Endothelial cell of umbilical vein (primary cell): ENCODE measurements around the gene PKD1. TPM values are rescaled to one million over a fixed set of nuclear protein-coding genes. Genes with fewer than 3 reads are reported as not detected.

Source experiments
- BruUV-seq: library from RNA; stranded (reverse); fragments of 400-500 nt; replicated peaks from 2 replicates; lab custom pipeline; 2021; lab: Mats Ljungman, UMichigan
- CTCF ChIA-PET: fragments of 300-600, 350-600 bp; sonication (Branson Sonifier 250); formaldehyde crosslinking; loops from one replicate; lab custom pipeline; 2021; ENCODE audit warnings: antibody characterized with exemption, inconsistent platforms; lab: Charles Lee
- POLR2A ChIA-PET: fragments of 300-600, 350-600 bp; sonication (Branson Sonifier 250); formaldehyde crosslinking; loops from one replicate; lab custom pipeline; 2021; ENCODE audit warnings: antibody characterized with exemption, inconsistent platforms; lab: Charles Lee
- DNase-seq: peaks from one replicate; pipeline ENCODE4 v3.0.0-alpha.2; 2011; ENCODE audit warnings: low read depth, low spot score
- FAIRE-seq: peaks from 2 replicates; lab custom pipeline; 2011; peaks lifted over from hg19 to GRCh38; lab: Jason Lieb, UNC
- H2AFZ ChIP-seq: 2 replicates; pipeline ENCODE4 v1.6.0; 2012; ENCODE audit warnings: low read depth, low read length, control low read depth, inconsistent platforms
- H3K27ac ChIP-seq: 2 replicates; pipeline ENCODE4 v1.5.1; 2011; ENCODE audit warnings: low read depth, mild to moderate bottlenecking, control low read depth, low read length, moderate library complexity; ENCODE audit not compliant: insufficient read depth
- H3K27me3 ChIP-seq, 2 experiments: 2 replicates each; pipeline versions ENCODE4 v1.6.0 to v1.6.1; 2011; ENCODE audit warnings: low read length in 2 of 2, mixed read lengths in 1 of 2; ENCODE audit not compliant: control insufficient read depth in 2 of 2, insufficient read depth in 2 of 2
- H3K36me3 ChIP-seq, 2 experiments: 2 replicates in 1 of 2; 3 replicates in 1 of 2; pipeline ENCODE4 v1.5.1; 2011; ENCODE audit warnings: low read length in 2 of 2, mild to moderate bottlenecking in 1 of 2, moderate library complexity in 1 of 2; ENCODE audit not compliant: control insufficient read depth in 2 of 2, insufficient read depth in 2 of 2; ENCODE audit errors: extremely low read depth in 1 of 2
- H3K4me1 ChIP-seq: 3 replicates; pipeline ENCODE4 v1.5.1; 2011; ENCODE audit warnings: mild to moderate bottlenecking, low read length; ENCODE audit not compliant: control insufficient read depth, insufficient read depth; ENCODE audit errors: extremely low read depth
- H3K4me2 ChIP-seq: 2 replicates; pipeline ENCODE4 v1.6.1; 2011; ENCODE audit warnings: low read length, control low read depth, mixed read lengths; ENCODE audit not compliant: insufficient read depth
- H3K4me3 ChIP-seq, 3 experiments: fragments of 200-600 bp in 1 of 3; sonication (generic), shearing (Covaris generic) in 1 of 3; replicated peaks in 1 of 3; 2 replicates each; pipeline ENCODE4 v1.5.1; 2011 to 2016; ENCODE audit warnings: control low read depth in 3 of 3, low read length in 3 of 3, mild to moderate bottlenecking in 2 of 3, inconsistent platforms in 1 of 3, low read depth in 1 of 3, moderate library complexity in 1 of 3; ENCODE audit not compliant: insufficient read depth in 1 of 3
- H3K79me2 ChIP-seq: 2 replicates; pipeline ENCODE4 v1.6.0; 2012; ENCODE audit warnings: low read length, inconsistent platforms; ENCODE audit not compliant: control insufficient read depth, insufficient read depth
- H3K9ac ChIP-seq: replicated peaks from 2 replicates; pipeline ENCODE3; 2011; ENCODE audit warnings: low read length, control low read depth; ENCODE audit not compliant: insufficient read depth; ENCODE audit errors: extremely low read depth
- H3K9me1 ChIP-seq: replicated peaks from 3 replicates; pipeline ENCODE4 v1.6.0; 2011; ENCODE audit warnings: mild to moderate bottlenecking, low read length; ENCODE audit not compliant: control insufficient read depth, insufficient read depth; ENCODE audit errors: extremely low read depth
- H3K9me3 ChIP-seq: replicated peaks from 2 replicates; pipeline ENCODE4 v1.5.1; 2012; ENCODE audit warnings: low read length, inconsistent platforms; ENCODE audit not compliant: control insufficient read depth, insufficient read depth
- H4K20me1 ChIP-seq: replicated peaks from 2 replicates; pipeline ENCODE3; 2011; ENCODE audit warnings: mild to moderate bottlenecking, low read length; ENCODE audit not compliant: control insufficient read depth, insufficient read depth; ENCODE audit errors: extremely low read depth
- CTCF ChIP-seq, 2 donors: IDR thresholded peaks; 1 replicate in 1 of 2; 2 replicates in 1 of 2; pipeline ENCODE4 v1.5.1; 2011; ENCODE audit warnings: low read length in 2 of 2, mild to moderate bottlenecking in 2 of 2, moderate library complexity in 2 of 2, control low read depth in 1 of 2, inconsistent platforms in 1 of 2, low read depth in 1 of 2; ENCODE audit not compliant: insufficient read depth in 1 of 2; ENCODE audit errors: extremely low read depth in 1 of 2
- EZH2 ChIP-seq: IDR thresholded peaks from 2 replicates; pipeline ENCODE4 v1.6.1; 2012; ENCODE audit warnings: borderline replicate concordance, low read depth, mild to moderate bottlenecking, moderate library complexity, low read length, inconsistent platforms; ENCODE audit not compliant: severe bottlenecking
- FOS ChIP-seq: IDR thresholded peaks from 2 replicates; pipeline ENCODE4 v1.6.1; 2011; ENCODE audit warnings: mild to moderate bottlenecking, low read length, moderate library complexity, borderline replicate concordance; ENCODE audit not compliant: insufficient read depth
- GATA2 ChIP-seq: IDR thresholded peaks from 2 replicates; pipeline ENCODE4 v1.7.0; 2011; ENCODE audit warnings: low read depth, mild to moderate bottlenecking, moderate library complexity, mixed read lengths, low read length; ENCODE audit not compliant: insufficient read length, insufficient read depth
- JUN ChIP-seq: IDR thresholded peaks from 2 replicates; pipeline ENCODE4 v1.6.1; 2011; ENCODE audit warnings: borderline replicate concordance, low read depth; ENCODE audit not compliant: insufficient read length, insufficient read depth
- MAX ChIP-seq: IDR thresholded peaks from 2 replicates; pipeline ENCODE4 v1.6.1; 2011; ENCODE audit not compliant: insufficient read depth, insufficient read length
- MYC ChIP-seq: IDR thresholded peaks from one replicate; pipeline ENCODE4 v1.6.1; 2011; ENCODE audit warnings: mild to moderate bottlenecking, low read depth, low read length
- POLR2A ChIP-seq: IDR thresholded peaks from 2 replicates; pipeline ENCODE4 v1.6.1; 2012; ENCODE audit warnings: low read depth, mild to moderate bottlenecking, control low read depth, low read length
- POLR2AphosphoS5 ChIP-seq: IDR thresholded peaks from 2 replicates; pipeline ENCODE4 v1.6.1; 2012; ENCODE audit warnings: low read depth, mild to moderate bottlenecking, control low read depth, low read length, moderate library complexity; ENCODE audit not compliant: insufficient read depth
- dilution Hi-C: fragments of 300-500 bp; cut with MboI; formaldehyde crosslinking; loops from one replicate; pipeline ENCODE4 v1.15.0; 2019; ENCODE audit warnings: low sequenced_read_pairs; ENCODE audit not compliant: extremely low pct_ligation_motif_present
- intact Hi-C: fragments of 100-400 bp; cut with micrococcal nuclease; formaldehyde crosslinking; loops from one replicate; pipeline ENCODE4 v1.10.0; 2022
- polyA plus RNA-seq, 4 experiments: library from polyadenylated mRNA; depleted of rRNA in 3 of 4; stranded (reverse) in 3 of 4; unstranded in 1 of 4; fragments of >200 nt; gene quantifications; 2 replicates each; pipeline versions ENCODE4 v1.2.1 to v1.2.3, GENCODE V29; 2011 to 2012; ENCODE audit warnings: missing spikeins in 1 of 4
- total RNA-seq: library from RNA; stranded (reverse); gene quantifications from 2 replicates; pipeline ENCODE4 v1.2.3, GENCODE V29; 2021

Gene PKD1
- total and polyA plus RNA-seq, 2 donors (not counting 3 experiments of a cell fraction or from before 2014, with no cell fraction given) = 52.5 to 102 TPM

- Histone ChIP-seq H3K36me3 (peaks cover 0 to 57% of the 10 kb centered on the region in 2 experiments), H3K79me2 (no peaks in the 10 kb centered on the region), H2AFZ (no peak overlapping the region), H3K4me2 (no peak overlapping the region), H3K27me3 (no peaks in the 10 kb centered on the region), H3K9ac (no peak overlapping the region), H3K27ac (no peak overlapping the region), H4K20me1 (no peaks in the 10 kb centered on the region), H3K4me1 (no peaks in the 10 kb centered on the region), H3K9me3 (no peaks in the 10 kb centered on the region), H3K4me3 (no peak overlapping the region), H3K9me1 (no peaks in the 10 kb centered on the region)
- BruUV-seq = no TSS peak
- FAIRE-seq (no peak), DNase-seq (no peak)
- ChIA-PET CTCF (interaction anchor here (1.0 to 2.5 kb wide), 4 partner anchors 9 to 63 kb away, joined by 3 to 8 read pairs (median 5); no protein-coding TSS in a partner anchor), POLR2A (no interaction called here)
- TF ChIP-seq FOS (no peak), MYC (no peak), EZH2 (no peak)
- intact Hi-C loops (no loop called here), dilution Hi-C loops (no loop called here)
These were observed 50.0 kb downstream of the PKD1 start for GRCh38 chr16:2085669-2086068.

GRCh38 chr16:2084895-2085625 lies 50.6 kb downstream of the PKD1 start:
- intact Hi-C loops (no loop called here), dilution Hi-C loops (no loop called here)
- Histone ChIP-seq H3K4me1 (no peaks in the 10 kb centered on the region), H3K9me3 (no peaks in the 10 kb centered on the region), H3K9ac (no peak overlapping the region), H3K4me3 (no peak overlapping the region), H3K79me2 (no peaks in the 10 kb centered on the region), H3K9me1 (no peaks in the 10 kb centered on the region), H3K36me3 (peaks cover 0 to 59% of the 10 kb centered on the region in 2 experiments), H2AFZ (no peak overlapping the region), H3K27me3 (no peaks in the 10 kb centered on the region), H4K20me1 (no peaks in the 10 kb centered on the region), H3K27ac (no peak overlapping the region), H3K4me2 (no peak overlapping the region)
- CTCF ChIA-PET = interaction anchor here (0.8 to 2.5 kb wide), 7 partner anchors 9 to 62 kb away, joined by 3 to 8 read pairs (median 3); partner anchors contain the start of genes NTHL1 and TSC2
- FAIRE-seq (no peak), DNase-seq (no peak)
- TF ChIP-seq MAX = no peak
- no peak for TF ChIP-seq CTCF (IDR thresholded peaks at IDR 0.05; ENCODE audit: extremely low read depth in 1 of 2, insufficient read depth in 1 of 2, low read depth in 1 of 2, low read length in 2 of 2)
- TF ChIP-seq POLR2AphosphoS5 = no peak
- TF ChIP-seq POLR2A = no peak
- TF ChIP-seq JUN = no peak
- TF ChIP-seq MYC = no peak
- no peak for TF ChIP-seq EZH2
- TF ChIP-seq GATA2 = no peak
- no peak for TF ChIP-seq FOS
- no TSS peak for BruUV-seq
- POLR2A ChIA-PET = no interaction called here
